Aorta (tissue), 5 donors: ENCODE results near the gene RAP1GAP. TPM values are rescaled to one million over a fixed set of nuclear protein-coding genes. Genes with fewer than 3 reads are reported as not detected.
"Not testable (repeated sequence)": the region's sequence is repeated elsewhere in the genome, so short reads cannot be mapped to it uniquely, and the experiment has no call there.

Experiments
- ATAC-seq: fragments of 200-7000 bp; cut with Tn5 transposase; one replicate; pipeline ENCODE4 v1.9.1; 2022; ENCODE audit warnings: moderate library complexity; ENCODE audit not compliant: low FRiP score
- DNase-seq, 2 donors: peaks; one replicate each; pipeline ENCODE4 v3.0.0-alpha.2; 2020
- H3K27ac ChIP-seq, 2 donors: one replicate each; pipeline ENCODE4 v1.5.1; 2013; ENCODE audit warnings: low read length in 2 of 2, mild to moderate bottlenecking in 2 of 2, moderate library complexity in 2 of 2, control low read depth in 1 of 2, inconsistent platforms in 1 of 2, low read depth in 1 of 2
- H3K27me3 ChIP-seq, 2 donors: one replicate each; pipeline ENCODE4 v1.6.1; 2013; ENCODE audit warnings: control low read depth in 1 of 2, low read length in 1 of 2, mild to moderate bottlenecking in 1 of 2, moderate library complexity in 1 of 2; ENCODE audit not compliant: insufficient read depth in 2 of 2, control insufficient read depth in 1 of 2
- H3K36me3 ChIP-seq, 2 donors: one replicate each; pipeline ENCODE4 v1.6.1; 2013; ENCODE audit warnings: control low read depth in 1 of 2, low read length in 1 of 2, mild to moderate bottlenecking in 1 of 2; ENCODE audit not compliant: insufficient read depth in 2 of 2, control insufficient read depth in 1 of 2
- H3K4me1 ChIP-seq, 2 donors: one replicate each; pipeline ENCODE4 v1.6.1; 2013; ENCODE audit warnings: low read length in 2 of 2, control low read depth in 1 of 2, mild to moderate bottlenecking in 1 of 2, moderate library complexity in 1 of 2; ENCODE audit not compliant: insufficient read depth in 2 of 2, control insufficient read depth in 1 of 2
- H3K4me3 ChIP-seq, 2 donors: one replicate each; pipeline ENCODE4 v1.5.1; 2013; ENCODE audit warnings: low read length in 2 of 2, control low read depth in 1 of 2, mild to moderate bottlenecking in 1 of 2
- H3K9me3 ChIP-seq: one replicate; pipeline ENCODE4 v1.6.1; 2013; ENCODE audit warnings: mild to moderate bottlenecking, low read length; ENCODE audit not compliant: control insufficient read depth
- WGBS, 2 donors: extraction: QIAGEN DNeasy Blood & Tissue Kit; methylation state at CpG; one replicate each; pipeline ENCODE4 v1.1.7; 2013; 5-methylcytosine and 5-hydroxymethylcytosine counted together
- intact Hi-C, 2 donors: fragments of 100-400 bp; cut with DNase I; formaldehyde crosslinking; loops; one replicate each; pipeline versions ENCODE4 v1.14.2 to v1.15.0; 2022
- polyA plus RNA-seq, 2 donors: library from polyadenylated mRNA; stranded (reverse); fragments of 200-250 nt; gene quantifications; one replicate each; pipeline ENCODE4 v1.2.3, GENCODE V29; 2013
- total RNA-seq, 2 donors: library from RNA; stranded (reverse); fragmentation: NEBNext Ultra II Directional; extraction: Animal tissue kit (Norgen Biotek cat#: 25700); gene quantifications; one replicate each; pipeline ENCODE4 v1.2.1, GENCODE V29; 2021
- donor health status: healthy with polysubstance abuse.
- donor health status: Bipolar disorder and iron deficiency.
- donor health status: DM: no; HTN: no; CAD: no.
- donor health status: DM: no; HTN: no; CAD: no.
- donor health status: DM: yes; HTN: yes; CAD: no.

The RAP1GAP gene
- total and polyA plus RNA-seq, 4 donors: 0.33 to 4.9 (median 0.71) TPM

GRCh38 chr1:21637514-21637913 is 31.6 kb downstream of the RAP1GAP start:
- intact Hi-C loops: no loop called here
- Histone ChIP-seq H3K27ac (no peak overlapping the region), H3K9me3 (no peaks in the 10 kb centered on the region), H3K4me1 (no peaks in the 10 kb centered on the region), H3K27me3 (no peaks in the 10 kb centered on the region), H3K4me3 (no peak overlapping the region), H3K36me3 (no peaks in the 10 kb centered on the region)
- ATAC-seq (no peak), DNase-seq (no peak)
- WGBS, 2 donors: 94 to 97% methylated on average over 6 of the region's 6 CpGs

- DNase-seq (no peak), ATAC-seq (no peak)
- Histone ChIP-seq H3K27me3 (no peaks in the 10 kb centered on the region), H3K27ac (no peak overlapping the region), H3K36me3 (no peaks in the 10 kb centered on the region), H3K4me3 (no peak overlapping the region), H3K4me1 (no peaks in the 10 kb centered on the region), H3K9me3 (no peaks in the 10 kb centered on the region)
- WGBS, 2 donors: 87 to 96% methylated on average over 2 of the region's 2 CpGs
- intact Hi-C loops: no loop called here
Observed at GRCh38 chr1:21636029-21636428, 33.1 kb downstream of the RAP1GAP start.

GRCh38 chr1:21634806-21635535 is 34.2 kb downstream of the RAP1GAP start:
- no peak overlapping the region for H3K27ac ChIP-seq
- intact Hi-C loops: no loop called here
- 79 to 83% methylated on average over 12 of the region's 12 CpGs for WGBS, 2 donors

GRCh38 chr1:21633992-21634805 is 35.0 kb downstream of the RAP1GAP start:
- no peak for ATAC-seq
- Histone ChIP-seq H3K36me3 (no peaks in the 10 kb centered on the region), H3K27ac (no peak overlapping the region), H3K4me1 (no peaks in the 10 kb centered on the region), H3K4me3 (no peak overlapping the region), H3K9me3 (no peaks in the 10 kb centered on the region), H3K27me3 (no peaks in the 10 kb centered on the region)
- no peak for DNase-seq
- WGBS, 2 donors: 84 to 85% methylated on average over 17 to 18 of the region's 18 CpGs
- intact Hi-C loops: no loop called here

More at GRCh38 chr1:21634806-21635535, 34.2 kb downstream of the RAP1GAP start:
- no peak for DNase-seq
- H3K27me3 ChIP-seq: no peaks in the 10 kb centered on the region
- no peaks in the 10 kb centered on the region for H3K36me3 ChIP-seq
- H3K4me1 ChIP-seq: no peaks in the 10 kb centered on the region
- no peaks in the 10 kb centered on the region for H3K9me3 ChIP-seq
- H3K4me3 ChIP-seq: no peak overlapping the region
- ATAC-seq: no peak

GRCh38 chr1:21633141-21633755 is 35.9 kb downstream of the RAP1GAP start:
- H3K27me3 ChIP-seq: no peaks in the 10 kb centered on the region
- no peak overlapping the region for H3K4me3 ChIP-seq
- H3K4me1 ChIP-seq: no peaks in the 10 kb centered on the region
- H3K27ac ChIP-seq: no peak overlapping the region
- no peaks in the 10 kb centered on the region for H3K9me3 ChIP-seq
- WGBS, 2 donors: 67 to 71% methylated on average over 7 of the region's 7 CpGs
- DNase-seq: no peak
- H3K36me3 ChIP-seq: no peaks in the 10 kb centered on the region
- intact Hi-C loops: no loop called here
- ATAC-seq: no peak

- Histone ChIP-seq H3K27me3 (no peaks in the 10 kb centered on the region), H3K36me3 (no peaks in the 10 kb centered on the region), H3K4me3 (no peak overlapping the region), H3K27ac (no peak overlapping the region), H3K9me3 (no peaks in the 10 kb centered on the region), H3K4me1 (no peaks in the 10 kb centered on the region)
- 55 to 59% methylated on average over 19 of the region's 19 CpGs for WGBS, 2 donors
- DNase-seq (no peak), ATAC-seq (no peak)
- intact Hi-C loops: no loop called here
Observed at GRCh38 chr1:21631944-21632887, 36.9 kb downstream of the RAP1GAP start.

GRCh38 chr1:21631590-21631943 is 37.6 kb downstream of the RAP1GAP start:
- ATAC-seq, DNase-seq, H3K27me3 ChIP-seq, H3K9me3 ChIP-seq, H3K4me1 ChIP-seq, H3K36me3 ChIP-seq, H3K27ac ChIP-seq, intact Hi-C loops, H3K4me3 ChIP-seq: not testable (repeated sequence)
- WGBS, 2 donors: 91 to 93% methylated on average over 8 of the region's 8 CpGs
